ENCODE data around the gene SLC6A19.

The SLC6A19 gene

DNA sequence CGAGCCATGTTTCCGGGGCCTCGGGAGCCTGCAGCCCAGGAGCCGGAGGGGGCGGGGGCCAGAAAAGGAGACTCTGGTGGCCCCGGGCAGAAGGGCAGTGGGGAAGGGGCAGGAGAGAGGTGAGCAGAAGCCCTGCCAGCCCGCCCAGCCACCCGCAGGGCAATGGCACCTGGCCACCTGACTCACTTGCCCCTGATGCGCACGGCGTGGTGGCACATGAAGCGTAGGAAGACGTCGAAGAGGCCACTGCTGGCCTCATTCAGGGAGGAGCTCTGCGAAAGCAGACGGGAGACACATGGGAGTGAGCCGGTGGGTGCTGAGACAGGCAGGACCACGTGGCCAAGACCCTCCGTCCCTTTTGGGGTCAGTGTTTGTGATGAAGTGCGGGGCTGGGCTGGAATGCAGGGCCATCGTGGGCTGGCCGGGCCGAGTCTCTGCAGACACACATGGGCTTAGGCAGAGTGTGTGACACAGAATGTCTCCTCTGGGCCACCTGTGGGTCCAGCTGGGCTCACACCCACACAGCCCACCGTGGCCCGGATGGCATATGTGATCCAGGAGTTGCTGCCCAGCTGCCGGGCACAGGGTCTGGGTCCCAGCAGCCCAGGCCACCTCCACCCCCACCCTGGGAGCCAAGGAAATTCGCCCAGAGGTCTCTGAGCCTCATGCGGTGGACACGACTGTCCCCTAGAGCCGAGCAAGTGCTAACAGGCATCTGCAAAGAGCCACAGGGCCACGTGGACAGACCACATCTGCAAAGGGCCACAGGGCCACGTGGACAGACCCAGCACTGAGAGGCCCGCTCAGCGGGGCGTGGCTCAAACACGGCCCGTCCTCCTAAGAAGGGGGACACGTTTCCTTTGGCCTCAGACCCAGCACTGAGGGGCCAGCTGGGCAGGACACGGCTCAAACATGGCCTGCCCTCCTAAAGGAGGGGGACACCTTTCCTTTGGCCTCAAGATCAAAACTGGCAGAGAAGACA lies 69.8 kb downstream of the SLC6A19 start:
- no peak for DNase-seq

DNA sequence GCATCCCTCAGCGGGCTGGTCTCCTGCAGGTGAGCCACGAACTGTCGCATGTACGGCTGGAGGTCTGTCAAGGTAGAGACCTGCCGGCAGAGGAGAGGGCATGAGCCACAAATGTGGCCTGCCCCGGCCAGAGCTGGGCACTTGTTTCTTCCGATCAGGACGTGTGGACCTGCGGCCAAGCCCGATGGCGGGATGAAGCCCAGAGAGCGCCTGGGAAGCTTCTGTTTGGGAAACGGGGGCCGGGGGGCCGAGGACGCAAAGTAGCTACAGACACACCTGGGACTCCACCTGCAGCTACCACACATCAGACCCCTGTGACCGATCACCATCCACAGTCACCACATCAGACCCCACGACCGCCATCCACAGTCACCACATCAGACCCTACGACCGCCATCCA lies 70.8 kb downstream of the SLC6A19 start:
- no peak for DNase-seq

DNA sequence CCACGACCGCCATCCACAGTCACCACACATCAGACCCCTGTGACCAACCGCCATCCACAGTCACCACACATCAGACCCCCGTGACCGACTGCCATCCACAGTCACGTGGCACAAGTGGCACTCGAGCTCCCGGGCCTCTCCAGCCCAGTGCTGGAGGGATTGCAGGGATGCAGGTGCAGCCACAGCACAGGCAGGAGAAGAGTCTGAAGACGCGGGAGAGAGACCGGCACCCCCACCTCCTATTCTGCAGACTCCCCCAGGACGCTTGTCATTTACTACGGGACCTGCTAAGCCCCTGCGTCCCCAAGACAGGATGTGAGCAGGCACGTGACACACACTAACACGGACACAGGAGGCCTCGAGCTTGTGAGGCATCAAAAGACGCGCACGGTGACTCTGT lies 72.3 kb downstream of the SLC6A19 start:
- no peak for DNase-seq

DNA sequence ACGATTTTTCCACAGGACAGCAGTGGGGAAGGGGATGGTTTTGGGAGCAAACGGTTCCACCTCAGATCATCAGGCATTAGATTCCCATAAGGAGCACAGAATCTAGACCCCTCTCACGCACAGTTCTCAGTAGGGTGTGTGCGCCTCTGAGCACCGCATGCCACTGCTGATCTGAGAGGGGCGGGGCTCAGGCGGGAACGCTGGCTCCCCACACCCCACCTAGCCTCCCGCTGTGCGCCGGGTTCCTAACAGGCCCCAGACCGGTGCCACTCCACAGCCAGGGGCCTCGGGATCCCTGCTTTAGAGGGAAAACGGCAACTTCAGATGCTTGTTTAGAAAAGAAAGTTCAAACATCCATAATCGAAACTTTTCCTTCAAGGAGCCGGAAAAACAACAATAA lies 73.1 kb downstream of the SLC6A19 start:
- DNase-seq, result no peak
